Measurements from ENCODE around the gene ARHGAP40.
"Not testable (repeated sequence)": the region's sequence is repeated elsewhere in the genome, so short reads cannot be mapped to it uniquely, and the experiment has no call there.

ARHGAP40 gene

DNA sequence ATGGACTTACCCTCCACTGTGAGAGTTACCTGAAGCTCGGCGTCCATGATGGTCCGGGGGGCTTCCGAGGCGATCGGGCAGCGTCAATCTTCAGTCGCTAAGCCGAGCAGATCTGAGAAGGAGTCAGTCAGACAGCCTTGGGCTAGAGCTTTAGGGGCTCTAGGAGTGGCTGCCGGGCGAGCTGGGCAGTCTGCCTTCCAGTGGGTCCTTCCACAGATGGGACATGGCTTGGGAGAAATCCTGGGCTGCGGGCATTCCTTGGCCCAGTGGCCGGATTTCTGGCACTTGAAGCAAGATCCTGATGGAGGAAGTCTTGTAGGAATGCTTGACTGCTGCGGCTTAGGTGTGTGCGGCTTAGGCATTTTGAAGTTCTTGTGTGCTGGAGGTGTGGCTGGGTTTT, 5.7 kb upstream of the ARHGAP40 start:
- not testable (repeated sequence) for H3K36me3 ChIP-seq (ENCODE audit: insufficient read depth); H3K4me1 ChIP-seq (ENCODE audit: low read depth, poor library complexity, severe bottlenecking); H3K4me3 ChIP-seq (IDR thresholded peaks at IDR 0.05; ENCODE audit: insufficient read depth, low read depth, low read length); H3K27ac ChIP-seq; H3K27me3 ChIP-seq (ENCODE audit: insufficient read depth, low read depth); H3K4me2 ChIP-seq; H3K9ac ChIP-seq; H3K79me2 ChIP-seq (ENCODE audit: insufficient read depth, low read depth); H2AFZ ChIP-seq (ENCODE audit: low read depth); H4K20me1 ChIP-seq (ENCODE audit: insufficient read depth)

DNA sequence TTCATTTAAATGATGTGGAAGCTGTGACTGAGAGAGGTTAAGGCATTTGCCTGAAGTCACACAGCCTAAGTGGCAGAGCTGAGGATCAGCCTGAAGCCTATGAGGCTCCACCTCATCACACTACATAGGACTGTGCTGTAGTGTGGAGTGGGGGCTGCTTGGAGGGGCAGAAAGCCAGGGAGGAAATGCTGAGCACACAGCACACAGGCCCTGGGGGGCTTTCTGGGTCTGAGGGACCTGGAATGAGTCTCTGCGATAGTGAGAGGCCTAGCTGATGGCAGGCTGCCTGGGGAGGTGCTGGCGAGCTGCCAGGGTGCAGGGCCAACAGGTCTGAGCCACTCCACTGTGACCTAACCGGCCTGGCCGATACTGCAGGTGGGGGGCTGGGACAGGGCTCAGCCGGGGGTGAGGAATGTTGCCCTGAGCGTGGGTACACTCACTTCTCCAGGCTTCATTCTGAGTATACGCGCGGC, 2.2 kb upstream of the ARHGAP40 start:
- TF ChIP-seq, protein P1, sequence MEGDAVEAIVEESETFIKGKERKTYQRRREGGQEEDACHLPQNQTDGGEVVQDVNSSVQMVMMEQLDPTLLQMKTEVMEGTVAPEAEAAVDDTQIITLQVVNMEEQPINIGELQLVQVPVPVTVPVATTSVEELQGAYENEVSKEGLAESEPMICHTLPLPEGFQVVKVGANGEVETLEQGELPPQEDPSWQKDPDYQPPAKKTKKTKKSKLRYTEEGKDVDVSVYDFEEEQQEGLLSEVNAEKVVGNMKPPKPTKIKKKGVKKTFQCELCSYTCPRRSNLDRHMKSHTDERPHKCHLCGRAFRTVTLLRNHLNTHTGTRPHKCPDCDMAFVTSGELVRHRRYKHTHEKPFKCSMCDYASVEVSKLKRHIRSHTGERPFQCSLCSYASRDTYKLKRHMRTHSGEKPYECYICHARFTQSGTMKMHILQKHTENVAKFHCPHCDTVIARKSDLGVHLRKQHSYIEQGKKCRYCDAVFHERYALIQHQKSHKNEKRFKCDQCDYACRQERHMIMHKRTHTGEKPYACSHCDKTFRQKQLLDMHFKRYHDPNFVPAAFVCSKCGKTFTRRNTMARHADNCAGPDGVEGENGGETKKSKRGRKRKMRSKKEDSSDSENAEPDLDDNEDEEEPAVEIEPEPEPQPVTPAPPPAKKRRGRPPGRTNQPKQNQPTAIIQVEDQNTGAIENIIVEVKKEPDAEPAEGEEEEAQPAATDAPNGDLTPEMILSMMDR (conservative IDR thresholded peaks at IDR 0.05; ENCODE audit: low read depth, low read length), result no peak
- Histone ChIP-seq H3K36me3 (ENCODE audit: insufficient read depth) (no peaks in the 10 kb centered on the region), H3K4me2 (no peak overlapping the region), H3K79me2 (ENCODE audit: insufficient read depth, low read depth) (no peaks in the 10 kb centered on the region), H4K20me1 (ENCODE audit: insufficient read depth) (no peaks in the 10 kb centered on the region), H3K4me1 (ENCODE audit: low read depth, poor library complexity, severe bottlenecking) (no peaks in the 10 kb centered on the region), H2AFZ (ENCODE audit: low read depth) (no peak overlapping the region), H3K27me3 (ENCODE audit: insufficient read depth, low read depth) (0 out of 2 replicates have a peak, but pooled peaks cover 5% of the 10 kb centered on the region), H3K9ac (no peak overlapping the region), H3K4me3 (IDR thresholded peaks at IDR 0.05; ENCODE audit: insufficient read depth, low read depth, low read length) (no peak overlapping the region), H3K27ac (no peak overlapping the region)

DNA sequence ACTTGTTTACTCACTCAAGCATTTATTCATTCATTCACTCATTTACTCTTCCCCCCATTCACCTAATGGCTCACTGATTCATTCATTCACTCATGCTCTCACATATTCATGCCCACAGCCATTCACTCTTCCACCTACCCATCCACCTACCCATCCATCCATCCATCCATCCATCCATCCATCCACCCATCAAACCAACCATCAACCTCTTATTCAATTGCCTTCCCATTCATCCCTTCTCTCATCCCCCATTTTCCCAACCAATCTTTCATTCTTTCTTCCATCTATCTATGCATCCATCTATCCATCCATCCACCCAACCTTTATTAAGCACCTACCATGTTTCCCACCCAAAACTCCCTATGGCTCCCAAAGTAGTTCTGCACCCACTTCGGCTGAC, 1.6 kb upstream of the ARHGAP40 start:
- no peaks in the 10 kb centered on the region for H3K79me2 ChIP-seq (ENCODE audit: insufficient read depth, low read depth)
- H3K27ac ChIP-seq, result no peak overlapping the region
- no peak overlapping the region for H2AFZ ChIP-seq (ENCODE audit: low read depth)
- TF ChIP-seq, protein P1 (conservative IDR thresholded peaks at IDR 0.05; ENCODE audit: low read depth, low read length), result no peak
- H3K4me3 ChIP-seq (IDR thresholded peaks at IDR 0.05; ENCODE audit: insufficient read depth, low read depth, low read length), result no peak overlapping the region
- no peaks in the 10 kb centered on the region for H3K36me3 ChIP-seq (ENCODE audit: insufficient read depth)
- H3K4me1 ChIP-seq (ENCODE audit: low read depth, poor library complexity, severe bottlenecking), result no peaks in the 10 kb centered on the region
- H4K20me1 ChIP-seq (ENCODE audit: insufficient read depth), result no peaks in the 10 kb centered on the region
- H3K4me2 ChIP-seq, result no peak overlapping the region
- 0 out of 2 replicates have a peak, but pooled peaks cover 5% of the 10 kb centered on the region for H3K27me3 ChIP-seq (ENCODE audit: insufficient read depth, low read depth)
- H3K9ac ChIP-seq, result no peak overlapping the region

DNA sequence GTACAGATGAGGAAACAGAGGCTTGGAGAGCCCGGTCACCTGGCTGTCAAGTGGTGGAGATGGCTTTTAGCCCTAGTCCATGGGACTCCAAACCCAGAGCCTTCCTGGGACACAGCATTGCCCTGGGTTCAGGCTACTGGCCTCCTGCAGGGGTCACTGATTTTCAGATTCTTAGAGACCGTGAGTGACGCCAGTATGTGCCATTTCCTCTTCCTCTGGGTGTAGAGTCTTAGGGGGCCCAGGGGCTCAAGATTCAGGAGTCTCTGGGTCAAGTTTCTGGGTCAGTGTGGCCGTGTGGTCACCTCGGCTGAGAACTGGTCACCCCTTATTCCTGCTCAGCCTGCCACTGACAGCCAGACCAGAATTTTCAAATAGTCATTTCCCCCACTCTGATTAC, 574 bp downstream of the ARHGAP40 start:
- H3K36me3 ChIP-seq (ENCODE audit: insufficient read depth), result no peaks in the 10 kb centered on the region
- no peaks in the 10 kb centered on the region for H3K4me1 ChIP-seq (ENCODE audit: low read depth, poor library complexity, severe bottlenecking)
- H3K79me2 ChIP-seq (ENCODE audit: insufficient read depth, low read depth), result no peaks in the 10 kb centered on the region
- no peak overlapping the region for H3K27ac ChIP-seq
- TF ChIP-seq, protein P1 (conservative IDR thresholded peaks at IDR 0.05; ENCODE audit: low read depth, low read length), result no peak
- no peak overlapping the region for H2AFZ ChIP-seq (ENCODE audit: low read depth)
- H3K4me3 ChIP-seq (IDR thresholded peaks at IDR 0.05; ENCODE audit: insufficient read depth, low read depth, low read length), result no peak overlapping the region
- H3K27me3 ChIP-seq (ENCODE audit: insufficient read depth, low read depth), result 0 out of 2 replicates have a peak, but pooled peaks cover 5% of the 10 kb centered on the region
- no peak overlapping the region for H3K9ac ChIP-seq
- no peaks in the 10 kb centered on the region for H4K20me1 ChIP-seq (ENCODE audit: insufficient read depth)
- no peak overlapping the region for H3K4me2 ChIP-seq

DNA sequence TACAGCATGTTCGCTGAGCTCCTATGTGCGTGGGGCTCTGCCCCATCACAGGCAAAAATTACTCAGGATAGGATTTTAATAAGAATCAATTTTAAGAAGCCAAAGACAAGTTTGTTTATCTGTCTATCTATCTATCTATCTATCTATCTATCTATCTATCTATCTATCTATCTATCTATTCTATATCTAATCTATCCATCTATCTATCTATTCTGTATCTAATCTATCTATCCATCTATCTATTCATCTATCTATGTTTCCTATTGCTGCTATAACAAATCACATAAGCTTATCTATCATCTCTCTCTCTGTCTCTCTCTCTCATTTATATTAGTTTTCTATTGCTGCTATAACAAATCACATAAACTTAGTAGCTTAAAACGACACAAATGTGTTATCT, 1.7 kb downstream of the ARHGAP40 start:
- Histone ChIP-seq H3K27me3 (ENCODE audit: insufficient read depth, low read depth) (0 out of 2 replicates have a peak, but pooled peaks cover 5% of the 10 kb centered on the region), H3K36me3 (ENCODE audit: insufficient read depth) (no peaks in the 10 kb centered on the region), H3K4me1 (ENCODE audit: low read depth, poor library complexity, severe bottlenecking) (no peaks in the 10 kb centered on the region), H4K20me1 (ENCODE audit: insufficient read depth) (no peaks in the 10 kb centered on the region), H3K4me3 (IDR thresholded peaks at IDR 0.05; ENCODE audit: insufficient read depth, low read depth, low read length) (no peak overlapping the region), H2AFZ (ENCODE audit: low read depth) (no peak overlapping the region), H3K27ac (no peak overlapping the region), H3K4me2 (no peak overlapping the region), H3K79me2 (ENCODE audit: insufficient read depth, low read depth) (no peaks in the 10 kb centered on the region), H3K9ac (no peak overlapping the region)
- TF ChIP-seq, protein P1 (conservative IDR thresholded peaks at IDR 0.05; ENCODE audit: low read depth, low read length), result no peak

Measured in KMS-11 (cell line).